Ramos (cell line): ENCODE data around the gene SLAMF1.
"Not testable (repeated sequence)": the region's sequence is repeated elsewhere in the genome, so short reads cannot be mapped to it uniquely, and the experiment has no call there.

ENCODE experiments used
- in situ Hi-C: fragments of 300-500 bp; cut with MboI; formaldehyde crosslinking; loops from one replicate; pipeline ENCODE4 v1.14.3; 2022; ENCODE audit warnings: low sequenced_read_pairs; ENCODE audit not compliant: unreplicated experiment

Gene SLAMF1

DNA sequence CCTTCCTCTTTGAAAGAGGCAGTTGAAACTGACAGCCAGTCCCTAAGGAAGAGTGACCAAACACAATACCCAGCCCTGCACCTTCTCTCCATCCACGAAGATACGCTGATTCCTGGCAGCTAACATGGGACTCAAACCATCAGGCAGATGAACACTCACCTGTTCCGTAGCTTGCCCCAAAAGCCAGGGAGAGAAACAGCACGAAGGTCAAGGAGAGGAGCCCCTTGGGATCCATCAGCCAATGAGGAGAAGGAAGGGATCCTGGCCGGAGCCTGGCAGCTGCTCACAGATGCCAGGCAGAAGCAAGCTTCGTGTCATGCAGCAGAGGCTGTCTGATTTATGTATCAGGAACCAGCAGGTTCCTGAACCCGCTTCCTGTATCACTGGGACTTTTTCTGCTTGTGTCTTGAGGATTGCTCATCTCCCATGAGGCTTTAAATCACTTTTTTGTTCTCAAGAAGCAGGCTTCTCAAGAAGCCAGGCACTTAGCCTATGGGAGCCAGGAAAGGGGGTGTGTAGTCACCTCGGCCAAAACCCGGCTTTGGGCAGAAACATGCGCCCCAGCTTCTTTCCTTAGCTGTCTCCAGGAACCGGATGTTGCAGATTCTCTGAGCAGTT, at the start of gene SLAMF1:
SLAMF1 (minus strand) TSS at position 334 of the 618 bp plus-strand sequence; CDS start at position 235, 99 bp downstream.
- in situ Hi-C loops: no loop called here

DNA sequence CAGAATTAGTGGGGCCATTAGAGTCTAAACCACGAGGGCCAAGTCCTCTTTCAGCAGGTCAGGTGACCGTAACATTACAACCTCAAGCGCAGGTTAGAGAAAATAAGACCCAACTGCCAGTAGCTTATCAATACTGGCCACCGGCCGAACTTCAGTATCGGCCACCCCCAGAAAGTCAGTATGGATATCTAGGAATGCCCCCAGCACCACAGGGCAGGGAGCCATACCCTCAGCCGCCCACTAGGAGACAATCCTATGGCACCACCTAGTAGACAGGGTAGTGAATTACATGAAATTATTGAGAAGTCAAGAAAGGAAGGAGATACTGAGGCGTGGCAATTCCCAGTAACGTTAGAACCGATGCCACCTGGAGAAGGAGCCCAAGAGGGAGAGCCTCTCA, 45.5 kb upstream of the SLAMF1 start:
- in situ Hi-C loops: not testable (repeated sequence)

DNA sequence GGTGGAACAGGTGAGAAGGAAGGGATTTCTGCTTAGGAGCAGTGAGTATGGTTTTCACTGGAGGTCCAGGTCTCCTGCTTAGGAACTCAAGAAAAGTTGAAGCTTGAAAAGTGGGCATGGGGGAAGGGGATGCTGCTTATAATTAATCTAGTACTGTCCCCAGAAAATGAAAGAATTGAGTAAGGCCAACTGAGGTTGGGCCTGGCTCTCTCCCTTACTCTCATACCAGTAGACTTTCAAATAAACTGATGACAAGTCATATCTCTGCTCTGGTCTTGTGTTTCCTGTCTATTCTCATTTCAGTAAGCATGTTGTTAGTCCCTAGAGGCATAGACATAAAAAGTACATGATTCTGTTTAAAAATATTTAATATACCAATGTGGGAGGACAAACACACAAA, 38.4 kb upstream of the SLAMF1 start:
- in situ Hi-C loops: no loop called here

- in situ Hi-C loops: loop anchor here (5.0 kb wide), 2 partner anchors 84 to 269 kb away; partner anchors contain the start of gene ITLN2
Observed at GRCh38 chr1:160682983-160683865, 36.4 kb upstream of the SLAMF1 start.

GRCh38 chr1:160681891-160682140, 35.0 kb upstream of the SLAMF1 start:
- in situ Hi-C loops: loop anchor here (5.0 kb wide), 2 partner anchors 85 to 270 kb away; partner anchors contain the start of gene ITLN2

DNA sequence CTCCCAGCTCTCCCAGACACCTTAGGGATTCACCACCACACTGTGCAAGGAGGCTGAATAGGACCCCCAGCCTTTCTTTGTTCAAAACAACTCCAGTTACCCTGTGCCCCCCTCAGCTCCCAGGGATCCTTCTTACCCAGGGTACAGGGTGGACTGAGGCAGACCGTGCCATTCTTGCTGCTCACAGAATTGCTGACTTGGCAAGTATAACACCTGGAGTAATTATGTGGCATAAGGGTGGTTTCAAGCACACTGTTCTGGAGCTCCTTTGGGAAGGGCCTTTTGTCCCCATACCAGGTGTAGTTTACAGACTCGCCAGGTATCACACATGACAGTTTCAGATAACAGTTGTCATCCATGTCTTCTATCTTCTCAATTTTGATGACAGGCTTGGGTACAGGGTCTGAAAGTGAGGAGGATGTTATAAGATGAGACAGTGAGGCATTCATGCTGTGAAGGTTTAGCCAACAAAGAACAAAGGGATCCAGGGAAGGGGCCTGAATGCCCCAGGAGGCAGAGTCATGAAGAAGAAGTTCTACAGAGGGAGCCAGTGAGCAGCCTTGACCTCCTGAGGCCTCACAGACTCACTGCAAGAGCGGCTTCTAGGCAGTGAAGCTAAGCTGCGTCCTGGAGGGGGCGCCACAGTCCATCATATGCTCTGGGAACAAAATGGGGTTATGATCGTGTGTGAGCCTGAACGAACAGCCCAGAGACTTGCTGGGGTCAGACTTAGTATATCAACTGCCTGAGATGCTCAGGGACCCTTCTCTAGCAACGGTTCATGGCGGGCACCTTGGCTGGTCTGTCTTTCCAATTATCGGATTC, 34.4 kb upstream of the SLAMF1 start:
- in situ Hi-C loops: loop anchor here (5.0 kb wide), 2 partner anchors 86 to 271 kb away; partner anchors contain the start of gene ITLN2

GRCh38 chr1:160680399-160680798, 33.6 kb upstream of the SLAMF1 start:
- in situ Hi-C loops: loop anchor here (5.0 kb wide), 2 partner anchors 87 to 272 kb away; partner anchors contain the start of gene ITLN2

DNA sequence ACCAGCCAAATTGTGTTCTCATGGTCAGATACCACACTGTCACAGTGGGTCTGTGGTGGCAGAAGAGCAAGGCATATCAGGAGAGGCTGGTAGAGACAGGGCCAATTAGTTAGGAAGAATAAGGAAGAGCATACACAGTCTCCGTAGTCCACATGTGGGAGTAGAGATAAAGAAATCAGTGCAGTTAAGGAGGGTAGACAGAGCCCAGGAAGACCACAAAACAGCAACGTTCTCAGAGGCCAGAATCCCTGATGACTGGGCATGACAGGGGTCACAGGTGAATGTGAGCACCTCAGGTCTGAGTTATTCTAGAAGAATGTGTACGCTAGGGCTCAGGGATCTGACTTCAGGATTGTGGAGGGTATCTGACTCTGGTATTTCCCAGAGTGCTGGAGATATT, 33.0 kb upstream of the SLAMF1 start:
- in situ Hi-C loops: loop anchor here (5.0 kb wide), 2 partner anchors 87 to 272 kb away; partner anchors contain the start of gene ITLN2

DNA sequence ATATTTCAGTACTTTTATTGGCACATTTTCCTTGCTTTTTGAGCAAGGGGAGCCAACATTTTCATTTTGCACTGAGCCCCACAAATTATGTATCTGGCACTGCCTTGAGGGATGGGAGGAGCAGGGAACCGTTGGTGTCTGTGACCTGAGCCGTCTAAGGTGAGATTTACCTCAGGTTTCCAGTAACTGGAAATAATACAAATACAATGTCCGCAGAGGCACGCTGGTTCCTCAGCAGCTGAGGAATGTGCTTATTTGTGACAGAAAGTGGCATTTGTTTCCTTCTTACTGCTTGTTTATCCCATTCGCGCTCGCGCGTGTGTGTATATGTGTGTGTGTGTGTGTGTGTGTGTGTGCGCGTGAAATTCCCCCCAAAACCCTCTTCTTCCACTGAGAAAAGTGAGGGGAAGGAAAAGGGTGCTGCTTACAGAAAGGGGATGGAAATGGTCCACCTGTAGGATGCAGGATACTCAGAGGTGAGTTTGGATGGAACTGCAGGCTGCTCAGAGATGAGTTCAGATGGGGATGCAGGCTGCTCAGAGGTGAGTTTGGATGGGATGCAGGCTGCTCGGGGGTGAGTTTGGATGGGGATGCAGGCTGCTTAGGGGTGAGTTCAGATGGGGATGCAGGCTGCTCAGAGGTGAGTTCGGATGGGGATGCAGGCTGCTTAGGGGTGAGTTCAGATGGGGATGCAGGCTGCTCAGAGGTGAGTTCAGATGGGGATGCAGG, 30.2 kb upstream of the SLAMF1 start:
- in situ Hi-C loops: no loop called here

- in situ Hi-C loops: no loop called here
Observed at GRCh38 chr1:160675641-160676410, 29.0 kb upstream of the SLAMF1 start.

GRCh38 chr1:160674415-160674814, 27.6 kb upstream of the SLAMF1 start:
- in situ Hi-C loops: no loop called here

DNA sequence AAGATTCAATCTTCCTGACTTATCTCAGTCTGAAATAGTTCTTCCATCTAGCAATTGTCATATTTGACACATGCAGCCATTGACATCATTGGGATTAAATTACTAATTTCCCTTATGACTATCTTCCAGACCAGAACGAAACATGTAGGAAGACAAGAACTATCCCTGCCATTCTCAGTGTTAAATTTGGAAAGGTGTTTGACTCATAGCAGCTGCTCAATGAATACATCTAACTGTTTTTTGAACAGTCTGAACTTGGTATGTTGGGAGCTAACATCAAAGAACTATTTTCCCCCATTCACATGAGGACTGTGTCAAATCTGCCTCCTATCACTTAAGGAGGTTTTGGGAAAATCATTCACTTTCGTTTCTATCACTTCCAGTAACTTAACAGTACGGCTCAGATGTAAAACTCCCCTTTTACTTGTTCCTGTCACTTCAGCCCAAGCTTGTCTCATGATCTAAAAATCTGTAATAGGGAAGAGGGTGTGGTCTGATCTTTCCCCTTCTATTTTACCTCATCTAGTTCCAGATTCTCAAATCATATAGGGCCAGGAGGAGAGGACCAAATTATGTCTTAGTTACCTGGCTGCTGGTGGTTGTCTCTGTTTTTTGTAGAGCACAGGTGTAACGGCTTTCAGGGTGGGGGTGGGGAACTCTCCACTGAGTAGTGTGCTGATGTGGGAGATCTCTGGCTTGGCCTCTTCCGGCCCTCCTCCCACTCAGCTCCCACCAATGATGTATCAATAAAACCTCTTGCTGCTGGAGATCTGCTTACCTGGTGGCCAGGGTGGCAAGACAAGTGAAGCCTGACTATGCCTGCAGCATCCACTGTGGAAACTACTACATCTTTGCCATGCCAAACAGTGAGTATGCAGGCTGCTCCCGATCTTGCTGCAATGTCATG, 26.2 kb upstream of the SLAMF1 start:
- in situ Hi-C loops: no loop called here

DNA sequence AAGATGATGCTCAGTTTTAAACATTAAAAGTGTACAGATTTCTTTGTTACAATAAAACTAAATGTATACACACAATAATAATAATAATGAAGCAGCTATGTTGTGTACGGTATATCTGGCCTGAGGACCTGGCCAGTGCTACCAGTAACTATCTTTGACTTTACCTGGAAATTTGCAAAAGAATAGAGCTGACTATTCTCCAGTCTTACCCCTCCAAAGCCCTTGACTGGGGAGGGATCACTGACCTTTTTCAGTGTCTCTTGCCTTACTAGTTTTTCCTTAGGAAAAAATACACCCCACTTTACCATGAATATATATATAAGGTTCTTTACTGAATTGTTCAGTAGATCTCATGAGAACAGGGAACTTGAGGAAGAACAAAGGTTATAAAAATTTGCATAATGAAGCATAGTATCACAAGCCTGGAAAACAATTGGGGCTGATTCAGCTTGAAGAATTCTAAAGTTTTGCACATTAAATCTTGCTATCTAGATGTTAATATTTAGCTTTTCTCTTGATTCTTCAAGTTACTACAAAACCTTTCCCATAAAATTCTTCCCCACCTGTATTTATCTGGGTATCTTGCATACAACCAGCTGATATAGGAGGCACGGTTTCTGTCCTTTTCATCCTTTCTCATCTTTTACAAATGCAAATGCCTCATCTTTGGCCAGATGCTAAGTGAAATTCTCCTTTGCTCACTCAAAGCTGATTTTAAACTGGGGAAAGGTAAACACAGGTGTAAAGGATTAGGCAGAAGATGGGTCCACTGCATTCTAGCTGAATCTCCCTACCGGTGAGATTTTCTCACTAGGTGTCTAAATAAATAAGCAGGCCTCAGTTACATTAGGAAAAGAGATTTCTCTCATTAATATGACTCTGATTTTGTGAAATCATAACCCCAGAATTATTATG, 25.0 kb upstream of the SLAMF1 start:
- in situ Hi-C loops: no loop called here

DNA sequence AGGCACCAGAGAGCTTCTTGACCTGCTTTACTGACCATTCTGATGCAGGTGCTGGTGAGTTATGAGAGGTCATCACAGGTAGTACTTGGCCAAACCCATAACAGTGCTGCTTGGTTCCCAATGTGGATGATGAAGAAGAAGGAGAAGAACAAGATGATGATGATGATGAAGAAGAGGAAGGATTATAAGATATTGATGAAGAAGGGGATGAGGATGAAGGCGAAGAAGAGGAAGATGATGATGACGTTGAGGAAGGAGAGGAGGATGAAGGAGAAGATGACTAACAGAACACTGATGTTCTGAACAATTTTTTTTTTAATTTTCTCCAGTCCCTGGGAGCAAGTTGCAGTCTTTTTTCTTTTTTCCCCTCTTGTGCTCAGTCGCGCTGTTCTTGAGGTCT, 23.9 kb upstream of the SLAMF1 start:
- in situ Hi-C loops: no loop called here

GRCh38 chr1:160669802-160670201, 23.0 kb upstream of the SLAMF1 start:
- in situ Hi-C loops: no loop called here

DNA sequence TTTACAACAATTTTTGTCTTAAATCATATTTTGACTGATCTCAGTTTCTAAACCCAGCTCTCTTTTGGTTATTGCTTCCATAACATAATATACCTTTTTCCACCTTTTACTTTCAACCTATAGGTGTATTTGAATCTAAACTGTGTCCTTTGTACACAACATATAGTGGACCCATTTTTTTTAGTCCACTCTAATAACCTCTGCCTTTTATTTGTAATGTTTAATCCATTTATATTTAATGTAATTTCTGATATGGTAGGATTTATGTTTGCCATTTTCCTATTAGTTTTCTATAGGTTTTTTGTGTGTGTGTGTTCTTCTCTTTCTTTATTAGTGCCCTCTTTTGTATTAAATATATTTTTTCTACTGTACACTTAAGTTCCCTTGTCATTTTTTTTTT, 22.4 kb upstream of the SLAMF1 start:
- in situ Hi-C loops: no loop called here

DNA sequence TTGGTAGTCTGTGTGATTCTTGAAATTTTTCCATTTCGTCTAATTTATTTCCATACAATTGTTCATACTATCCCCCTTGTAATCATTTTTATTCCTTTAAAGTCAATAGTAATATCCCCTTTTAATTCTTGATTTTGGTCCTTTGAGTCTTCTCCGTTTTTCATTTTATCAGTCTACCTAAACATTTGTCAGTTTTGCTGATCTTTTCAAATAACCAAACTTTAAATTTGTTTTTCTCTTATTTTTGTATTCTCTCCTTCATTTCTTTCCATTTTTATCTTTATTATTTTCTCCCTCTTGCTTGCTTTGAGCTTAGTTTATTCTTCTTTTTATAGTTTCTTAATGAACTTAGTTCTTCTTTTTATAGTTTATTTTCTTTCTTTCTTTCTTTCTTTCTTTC, 21.1 kb upstream of the SLAMF1 start:
- in situ Hi-C loops: no loop called here
